22Rv1 (cell line): Measurements from ENCODE around the gene ZC3HAV1L.
"Not testable (repeated sequence)": the region's sequence is repeated elsewhere in the genome, so short reads cannot be mapped to it uniquely, and the experiment has no call there.

Source experiments
- H3K27ac ChIP-seq: fragments of 450-650 bp; 2 replicates; pipeline ENCODE4 v1.5.1; 2017
- CTCF ChIP-seq: fragments of 450-650 bp; IDR thresholded peaks from 2 replicates; pipeline ENCODE4 v1.5.1; 2017; ENCODE audit warnings: mild to moderate bottlenecking
- ZFX ChIP-seq: fragments of 450-650 bp; IDR thresholded peaks from 2 replicates; pipeline ENCODE4 v1.6.1; 2017; ENCODE audit warnings: antibody characterized with exemption, borderline replicate concordance

ZC3HAV1L gene

DNA sequence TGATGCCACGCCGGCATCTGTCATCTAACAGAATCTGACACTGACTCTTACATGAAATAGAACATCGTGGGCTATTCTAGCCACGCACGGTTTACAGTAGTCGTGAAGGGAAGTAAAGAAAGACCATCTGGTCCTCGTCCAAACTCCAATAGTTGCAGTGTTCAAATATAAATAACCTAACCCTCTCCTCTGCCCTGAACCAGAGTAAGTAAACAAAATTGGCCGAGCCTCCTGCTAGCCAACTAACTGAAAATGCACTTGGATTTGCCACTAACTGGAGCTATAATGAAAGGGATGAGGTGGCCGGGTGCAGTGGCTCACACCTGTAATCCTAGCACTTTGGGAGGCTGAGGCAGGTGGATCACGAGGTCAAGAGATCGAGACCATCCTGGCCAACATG lies 29.5 kb upstream of the ZC3HAV1L start:
- TF ChIP-seq ZFX = no peak
- no peak for TF ChIP-seq CTCF
- H3K27ac ChIP-seq = no peak overlapping the region

- TF ChIP-seq CTCF (no peak), ZFX (no peak)
- no peak overlapping the region for H3K27ac ChIP-seq
Observed at GRCh38 chr7:139061416-139061815, 25.6 kb upstream of the ZC3HAV1L start.

DNA sequence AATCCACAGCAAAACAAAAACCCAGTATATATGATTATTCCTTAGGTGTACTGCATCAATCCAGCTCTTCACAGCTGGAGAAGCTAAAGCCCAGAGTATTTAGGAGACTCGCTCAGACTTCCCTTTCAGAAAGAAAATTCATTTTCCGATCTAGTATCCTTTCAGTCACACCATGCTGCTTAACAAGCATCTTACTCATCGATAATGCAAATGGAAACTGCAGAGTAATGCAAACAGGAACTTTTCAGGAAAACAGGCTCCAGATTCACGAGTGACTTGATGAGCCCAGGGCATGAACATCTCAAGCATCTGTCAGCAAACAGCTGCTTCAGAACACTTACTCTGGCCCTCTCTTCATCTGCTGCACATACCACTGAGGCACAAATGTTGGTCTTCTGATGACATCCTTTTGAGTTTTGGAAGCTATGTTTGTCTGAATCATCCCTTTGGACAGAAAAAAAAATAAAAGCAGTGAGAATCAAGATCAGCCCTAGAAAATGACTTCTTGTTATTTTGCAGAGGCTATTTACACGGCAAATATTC lies 24.9 kb upstream of the ZC3HAV1L start:
- TF ChIP-seq ZFX (no peak), CTCF (no peak)
- H3K27ac ChIP-seq = no peak overlapping the region

DNA sequence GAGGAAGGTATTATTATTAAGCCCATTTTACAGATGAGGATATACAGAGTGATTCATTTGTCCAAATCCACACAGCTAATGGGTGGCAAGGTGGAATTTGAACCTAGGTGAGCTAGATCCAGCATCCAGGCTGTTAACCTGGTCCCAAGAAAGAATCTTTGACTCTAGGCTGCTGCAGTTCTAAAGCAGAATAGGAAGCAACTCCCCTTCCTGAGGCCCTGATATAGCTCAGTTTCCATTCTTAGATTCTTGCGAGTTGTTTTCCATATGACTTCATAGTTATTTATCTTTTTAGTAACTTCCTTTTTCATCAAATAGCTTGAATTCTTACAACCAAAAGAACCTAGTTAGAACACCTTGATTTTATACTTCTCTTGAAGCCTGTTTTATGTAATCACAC lies 24.1 kb upstream of the ZC3HAV1L start:
- H3K27ac ChIP-seq = no peak overlapping the region
- no peak for TF ChIP-seq ZFX
- TF ChIP-seq CTCF = no peak

GRCh38 chr7:139058943-139059342 lies 23.1 kb upstream of the ZC3HAV1L start:
- TF ChIP-seq ZFX (no peak), CTCF (no peak)
- no peak overlapping the region for H3K27ac ChIP-seq

- TF ChIP-seq ZFX (no peak), CTCF (no peak)
- H3K27ac ChIP-seq = no peak overlapping the region
Observed at GRCh38 chr7:139055674-139056073, 19.8 kb upstream of the ZC3HAV1L start.

GRCh38 chr7:139054656-139055055 lies 18.8 kb upstream of the ZC3HAV1L start:
- not testable (repeated sequence) for H3K27ac ChIP-seq

- TF ChIP-seq ZFX = no peak
- no peak for TF ChIP-seq CTCF
- no peak overlapping the region for H3K27ac ChIP-seq
Observed at GRCh38 chr7:139054101-139054500, 18.3 kb upstream of the ZC3HAV1L start.
